ENCODE data around the gene NKD2.
"Not testable (repeated sequence)": the region's sequence is repeated elsewhere in the genome, so short reads cannot be mapped to it uniquely, and the experiment has no call there.

NKD2 gene

DNA sequence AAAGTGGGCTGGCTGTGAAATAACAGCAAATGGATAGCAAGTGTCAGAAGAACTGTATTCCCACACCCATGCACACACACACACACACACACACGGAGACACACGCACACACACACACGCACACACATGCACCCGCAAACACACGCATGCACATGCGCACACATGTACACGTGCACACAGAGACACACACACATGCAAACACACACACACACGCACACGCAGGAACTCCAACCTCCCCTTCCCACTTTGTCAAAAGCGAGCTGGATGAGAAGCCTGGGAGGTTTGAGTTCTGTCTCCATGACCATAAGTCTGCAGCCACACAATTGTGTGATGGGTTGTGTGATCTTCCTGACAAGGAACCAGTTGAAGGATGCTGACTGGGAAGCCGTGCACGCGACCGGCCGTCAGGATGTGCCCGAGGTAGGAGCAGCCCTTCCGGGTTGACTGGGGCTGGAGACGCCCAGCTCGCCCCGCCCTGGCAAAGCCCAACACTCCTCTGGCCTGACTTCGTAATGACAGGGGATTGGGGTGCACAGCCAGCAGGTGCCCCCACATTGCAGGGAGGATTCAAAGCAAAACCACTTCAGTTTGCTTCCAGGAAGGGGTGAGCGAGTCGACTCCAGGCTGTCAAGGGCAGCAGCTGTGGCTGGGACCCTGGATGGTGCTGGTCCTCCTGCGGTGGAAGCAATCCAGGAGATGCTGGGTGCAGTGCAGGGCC lies 29.3 kb upstream of the NKD2 start:
- FAIRE-seq, result no peak

DNA sequence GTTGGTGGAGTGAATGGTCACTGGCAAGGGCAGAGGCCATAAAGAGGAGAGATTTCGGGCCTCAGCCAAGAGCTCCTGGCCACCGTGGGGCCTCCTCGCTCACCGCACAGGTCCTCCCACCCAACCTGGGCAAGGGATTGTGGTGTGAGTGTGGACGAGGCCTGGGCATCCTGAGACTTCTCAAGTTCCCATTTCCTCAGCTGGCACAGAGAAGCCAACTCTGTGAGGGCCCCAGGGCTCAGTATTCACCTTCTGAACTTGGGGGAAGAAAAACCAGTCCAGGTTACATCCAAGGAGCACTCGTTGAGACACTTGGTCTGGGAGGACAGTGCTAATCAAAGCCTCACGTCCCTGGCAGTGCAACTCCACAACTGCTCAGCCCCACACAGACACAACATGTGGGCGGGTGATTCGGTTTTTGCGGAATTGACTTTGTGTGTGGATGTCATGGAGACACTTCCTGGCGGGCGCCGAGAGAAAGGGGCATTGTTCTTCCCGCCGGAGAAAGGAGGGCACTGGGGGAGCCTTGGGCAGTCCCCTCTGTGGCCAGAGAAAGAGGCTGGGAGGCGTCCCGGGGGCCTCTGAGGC lies 28.5 kb upstream of the NKD2 start:
- no peak for FAIRE-seq

DNA sequence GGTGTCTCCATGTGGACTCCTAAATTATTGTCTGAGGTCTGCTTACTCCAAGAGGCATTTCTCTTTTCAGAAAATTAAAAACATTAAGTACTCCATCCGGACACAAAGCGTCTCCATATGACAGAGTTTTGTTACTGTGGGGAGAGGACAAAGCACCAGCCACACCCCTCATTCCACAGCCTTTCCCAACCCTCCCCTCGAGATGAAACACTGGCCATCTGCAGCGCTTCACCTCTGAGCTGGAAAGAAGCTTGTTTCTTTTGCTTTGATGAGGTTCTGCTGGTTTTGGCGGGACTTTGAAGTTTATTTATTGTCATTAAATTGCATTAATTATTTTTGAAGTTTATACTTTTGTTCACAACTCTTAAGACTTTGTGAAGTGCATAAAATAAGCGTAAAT lies 27.6 kb upstream of the NKD2 start:
- no peak for FAIRE-seq

- FAIRE-seq, result no peak
These were observed 27.1 kb upstream of the NKD2 start for GRCh38 chr5:981456-981855.

DNA sequence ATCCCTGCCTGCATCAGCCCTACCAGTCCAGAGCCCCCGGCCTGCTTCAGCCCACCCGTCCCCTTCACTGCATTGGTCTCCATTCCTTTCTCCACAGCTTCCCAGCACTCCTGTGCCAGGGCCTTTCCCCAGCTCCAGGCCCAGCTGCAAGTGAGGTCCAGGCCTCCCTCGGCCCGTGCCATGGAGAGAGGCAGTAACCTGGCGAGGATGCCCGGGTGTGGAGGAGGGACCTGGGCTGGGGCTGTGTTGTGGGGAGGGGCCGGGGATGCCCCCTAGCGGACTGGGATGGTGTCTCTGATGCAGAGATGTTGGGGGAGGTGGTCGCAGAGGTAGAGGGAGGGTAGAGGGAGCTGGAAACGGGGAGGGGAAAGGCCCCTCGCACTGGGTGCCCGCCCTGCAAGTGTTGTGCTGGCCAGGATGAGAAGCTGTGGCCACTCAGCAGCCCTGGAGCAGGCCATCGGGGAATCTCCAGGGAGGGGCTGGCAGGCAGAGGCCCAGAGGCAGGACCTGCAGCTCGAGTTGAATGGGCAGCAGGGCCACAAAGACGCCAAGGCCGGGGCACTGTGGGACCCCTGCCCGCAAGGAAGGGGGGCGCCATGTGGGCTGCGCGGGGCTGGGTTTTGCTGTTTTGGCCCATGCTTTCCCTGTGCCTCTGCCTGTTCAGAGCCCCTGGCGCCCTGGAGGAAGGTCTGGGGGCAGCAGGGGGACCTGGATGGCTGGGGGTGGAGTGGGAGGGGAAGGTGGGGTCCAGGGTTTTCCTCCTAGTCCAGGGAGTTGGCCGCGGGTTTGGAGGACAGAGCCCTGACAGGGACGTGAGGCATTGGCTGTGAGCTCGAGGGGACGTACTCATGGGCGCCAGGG lies 26.0 kb upstream of the NKD2 start:
- FAIRE-seq, result no peak

DNA sequence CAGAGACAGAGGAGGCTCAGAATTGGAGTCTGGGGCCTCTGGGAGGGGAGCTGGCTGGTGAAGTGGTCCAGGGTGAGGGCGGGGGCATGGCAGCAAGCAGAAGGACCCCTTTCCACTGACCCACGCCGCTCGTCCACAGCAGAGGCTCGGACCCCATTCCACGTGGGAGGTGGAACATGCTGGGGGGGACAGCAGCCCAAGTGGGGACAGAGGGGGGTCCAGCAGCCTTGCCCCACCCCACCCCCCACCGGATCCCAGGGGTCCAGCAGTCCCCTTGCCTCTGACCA lies 25.4 kb upstream of the NKD2 start:
- no peak for FAIRE-seq

DNA sequence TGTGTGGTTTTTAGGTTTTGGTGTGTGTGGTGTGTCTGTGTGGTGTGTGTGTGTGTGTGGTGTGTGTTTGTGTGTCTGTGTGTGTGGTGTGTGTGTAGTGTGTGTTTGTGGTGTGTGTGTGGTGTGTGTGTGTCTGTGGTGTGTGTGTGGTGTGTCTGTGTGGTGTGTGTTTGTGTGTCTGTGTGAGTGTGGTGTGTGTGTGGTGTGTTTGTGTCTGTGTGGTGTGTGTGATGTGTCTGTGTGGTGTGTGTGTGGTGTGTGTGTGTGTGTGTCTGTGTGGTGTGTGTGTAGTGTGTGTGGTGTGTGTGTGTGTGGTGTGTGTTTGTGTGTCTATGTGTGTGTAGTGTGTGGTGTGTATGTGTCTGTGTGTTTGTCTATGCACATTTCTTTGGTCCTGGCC lies 25.0 kb upstream of the NKD2 start:
- no peak for FAIRE-seq

- FAIRE-seq, result no peak
These were observed 23.8 kb upstream of the NKD2 start for GRCh38 chr5:984774-985173.

- no peak for FAIRE-seq
These were observed 20.8 kb upstream of the NKD2 start for GRCh38 chr5:987761-988160.

- FAIRE-seq, result no peak
These were observed 20.3 kb upstream of the NKD2 start for GRCh38 chr5:988322-988721.

DNA sequence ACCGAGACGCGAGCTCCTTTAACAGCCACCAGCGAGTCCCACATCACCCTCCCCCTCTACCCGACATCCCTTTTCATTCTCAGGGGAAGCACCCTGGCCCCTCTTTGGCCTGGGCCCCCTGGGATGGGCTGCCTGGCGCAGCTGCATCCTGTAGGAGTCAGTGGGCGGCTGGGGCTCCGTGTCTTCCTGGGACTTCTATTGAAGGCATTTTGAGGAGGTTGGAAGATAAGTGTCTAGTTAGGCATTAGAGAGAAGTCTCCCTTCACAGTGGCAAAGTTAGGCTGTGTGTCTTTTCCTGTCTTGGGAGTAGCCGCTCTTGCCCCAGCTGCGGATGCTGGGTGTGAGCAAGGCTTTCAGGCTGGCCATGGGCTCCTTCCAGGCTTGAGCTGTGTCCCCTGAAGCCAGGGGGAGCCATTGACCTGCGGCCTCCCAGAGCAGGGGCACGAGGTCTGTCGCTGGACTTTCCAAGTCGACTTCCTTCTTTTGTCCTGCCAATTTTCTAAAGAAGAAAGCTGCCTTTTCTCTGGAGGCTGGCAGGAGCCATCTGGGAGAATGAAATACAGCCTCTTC lies 18.6 kb upstream of the NKD2 start:
- FAIRE-seq, result no peak

DNA sequence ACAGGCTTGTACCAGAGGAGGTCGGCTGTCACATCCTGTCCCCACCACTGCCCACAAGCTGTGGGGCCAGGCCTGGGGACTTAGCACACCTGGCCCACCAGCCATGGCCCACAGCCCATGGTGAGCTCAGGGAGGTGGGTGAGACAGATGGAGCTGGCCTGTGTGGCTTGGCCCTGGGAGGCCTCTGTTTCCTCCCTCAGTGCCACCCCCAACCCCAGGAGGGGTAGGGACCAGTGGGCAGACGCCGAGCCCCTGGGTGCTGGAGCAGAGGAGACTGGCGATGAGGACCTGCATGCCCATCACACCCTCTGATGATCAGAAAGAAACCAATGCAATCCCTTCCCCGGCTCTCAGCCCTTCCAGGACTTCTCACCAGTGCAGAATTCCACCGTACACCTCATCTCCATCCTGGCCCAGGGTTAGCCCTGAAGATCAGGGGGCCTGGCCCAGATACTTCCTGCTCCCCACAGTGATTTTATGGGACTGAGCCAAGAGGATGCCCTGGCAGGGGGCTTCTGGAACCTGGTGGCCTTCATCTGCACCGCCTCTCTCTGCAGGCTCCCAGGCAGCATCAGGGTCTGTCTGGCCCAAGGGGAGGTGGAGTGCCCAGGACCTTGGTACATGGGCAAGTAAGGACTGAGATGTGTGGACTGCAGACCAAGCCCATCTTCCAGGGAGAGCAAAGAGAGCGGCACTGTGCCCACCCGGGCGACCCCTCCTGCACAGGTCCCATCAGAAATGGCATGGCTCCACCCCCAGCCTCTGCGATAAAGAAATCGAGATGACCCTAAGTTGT lies 16.9 kb upstream of the NKD2 start:
- FAIRE-seq, result no peak

DNA sequence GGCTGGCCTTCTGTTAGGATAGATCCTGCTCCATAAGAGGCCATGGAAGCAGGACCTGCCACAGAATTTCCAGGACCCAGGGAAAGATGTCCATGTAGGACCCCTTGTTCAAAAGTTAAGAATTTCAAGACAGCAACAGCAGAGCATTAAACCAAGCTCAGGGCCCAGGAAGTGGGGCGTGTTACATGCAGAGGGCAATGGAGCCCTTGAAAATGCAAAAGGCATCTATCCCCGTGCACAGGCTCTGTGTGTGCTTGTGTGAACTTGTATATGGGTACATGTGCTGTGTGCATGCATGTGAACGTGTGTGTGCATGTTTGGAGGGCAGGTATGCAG lies 14.4 kb upstream of the NKD2 start:
- no peak for FAIRE-seq

DNA sequence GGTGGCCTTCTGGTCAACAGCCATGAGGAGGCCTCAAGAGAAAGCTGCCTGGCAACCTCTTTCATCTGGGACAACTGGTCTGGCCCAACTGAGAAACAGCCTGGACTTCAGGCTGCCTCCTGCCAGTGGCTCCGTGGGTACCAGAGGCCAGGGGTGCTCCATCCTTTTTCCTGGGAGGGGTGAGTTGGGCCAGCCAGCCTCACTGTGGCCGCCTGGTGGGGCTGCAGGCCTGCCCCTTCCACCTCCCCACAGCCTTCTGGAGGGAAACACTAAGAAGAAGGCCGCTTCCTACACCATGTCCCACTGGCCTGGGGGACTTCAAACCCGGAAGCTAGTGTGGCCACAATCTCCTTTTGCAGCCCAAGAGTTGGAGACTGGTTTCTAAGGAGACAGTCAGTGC lies 13.8 kb upstream of the NKD2 start:
- no peak for FAIRE-seq

DNA sequence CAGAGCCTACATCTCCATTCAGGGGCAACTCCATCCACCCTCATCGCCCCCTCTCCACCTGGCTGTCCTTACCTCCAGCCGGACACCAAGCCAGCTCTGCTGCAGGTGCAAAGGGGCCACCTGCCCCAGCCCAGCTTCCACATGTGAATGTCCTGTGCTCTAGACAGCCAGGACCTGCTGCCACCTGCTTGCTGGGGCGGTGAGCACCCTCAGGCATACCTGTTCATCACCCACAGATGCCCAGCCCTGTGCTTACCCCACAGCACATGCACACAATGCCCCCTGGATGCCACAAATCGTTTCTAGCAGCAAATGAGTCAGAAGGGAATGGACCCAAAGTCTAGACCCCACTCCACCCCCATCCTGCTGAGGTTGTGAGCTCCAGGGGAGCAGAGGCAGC lies 13.3 kb upstream of the NKD2 start:
- FAIRE-seq, result no peak

- FAIRE-seq, result no peak
These were observed 11.6 kb upstream of the NKD2 start for GRCh38 chr5:997001-997474.

- FAIRE-seq, result no peak
These were observed 10.9 kb upstream of the NKD2 start for GRCh38 chr5:997711-998110.

GRCh38 chr5:998246-999031 lies 10.2 kb upstream of the NKD2 start:
- FAIRE-seq, result no peak

DNA sequence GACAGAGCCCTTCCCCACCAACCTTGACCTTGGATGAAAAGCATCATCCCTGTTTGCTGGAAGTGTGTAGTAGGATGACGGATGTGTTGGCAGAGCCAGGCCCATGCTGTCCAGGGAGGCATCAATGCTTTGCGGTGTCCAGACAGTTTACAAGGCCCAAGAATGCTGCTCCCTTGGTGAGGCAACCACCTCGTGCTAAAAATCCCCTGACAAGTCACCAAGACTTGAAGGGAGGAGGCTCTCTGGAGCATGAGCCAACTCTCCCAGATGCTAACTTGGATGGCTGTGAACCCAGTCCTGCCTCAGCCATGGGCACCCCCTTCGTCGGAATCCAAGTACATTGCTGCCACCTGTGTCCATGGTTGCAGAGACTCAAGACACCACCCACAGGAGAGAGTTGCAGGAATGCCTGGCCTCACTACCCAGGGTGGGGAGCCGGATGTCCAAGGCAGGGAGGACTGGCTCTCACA lies 9.5 kb upstream of the NKD2 start:
- FAIRE-seq, result no peak

- FAIRE-seq, result no peak
These were observed 8.9 kb upstream of the NKD2 start for GRCh38 chr5:999724-1000123.

DNA sequence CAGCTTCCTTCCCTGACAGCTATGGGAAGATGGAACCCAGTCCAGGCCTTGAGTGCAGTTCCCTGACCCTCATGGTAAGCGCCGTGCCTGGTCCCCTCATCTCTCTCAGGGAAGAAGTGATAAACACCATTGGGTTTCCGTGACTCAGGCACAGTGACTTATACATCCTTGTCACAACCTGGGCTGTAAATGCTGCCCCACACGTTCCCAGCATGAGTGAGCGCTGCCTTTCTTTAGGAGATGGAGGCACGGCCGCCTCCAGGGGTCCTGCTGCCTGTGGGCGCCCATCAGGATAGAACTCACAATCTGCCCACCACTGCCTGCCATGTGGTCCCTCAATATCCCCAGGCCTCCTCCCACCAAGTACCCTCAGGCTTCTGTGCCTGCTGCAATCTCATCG lies 8.3 kb upstream of the NKD2 start:
- FAIRE-seq, result no peak

- not testable (repeated sequence) for FAIRE-seq
These were observed 7.8 kb upstream of the NKD2 start for GRCh38 chr5:1000831-1001230.

All from A204.1 (cell line).